ENCODE results near the gene CD8A.

- TF ChIP-seq POLR2AphosphoS5 (IDR thresholded peaks at IDR 0.05; ENCODE audit: low read depth, low read length) (no peak), POLR2A (IDR thresholded peaks at IDR 0.05; ENCODE audit: low read depth, low read length) (no peak), SPI1 (IDR thresholded peaks at IDR 0.05; ENCODE audit: low read depth, low read length) (no peak), POU2F2 (IDR thresholded peaks at IDR 0.05; ENCODE audit: low read depth, low read length) (no peak), TAF1 (IDR thresholded peaks at IDR 0.05; ENCODE audit: low read depth, low read length) (no peak), PAX5 (IDR thresholded peaks at IDR 0.05; ENCODE audit: insufficient read depth, low read length, severe bottlenecking) (no peak)
These were observed 2.5 kb downstream of the CD8A start for GRCh38 chr2:86788165-86788564.

Data from GM12891 (cell line).